GM18507 (cell line): ENCODE data around the gene BCO1.

ENCODE experiments used
- DNase-seq: peaks from one replicate; pipeline ENCODE4 v3.0.0; 2011; ENCODE audit warnings: low read depth; ENCODE audit not compliant: insufficient read length; ENCODE audit errors: extremely low spot score
- FAIRE-seq: peaks from 2 replicates; lab custom pipeline; 2011; peaks lifted over from hg19 to GRCh38; lab: Jason Lieb, UNC

BCO1 gene

DNA sequence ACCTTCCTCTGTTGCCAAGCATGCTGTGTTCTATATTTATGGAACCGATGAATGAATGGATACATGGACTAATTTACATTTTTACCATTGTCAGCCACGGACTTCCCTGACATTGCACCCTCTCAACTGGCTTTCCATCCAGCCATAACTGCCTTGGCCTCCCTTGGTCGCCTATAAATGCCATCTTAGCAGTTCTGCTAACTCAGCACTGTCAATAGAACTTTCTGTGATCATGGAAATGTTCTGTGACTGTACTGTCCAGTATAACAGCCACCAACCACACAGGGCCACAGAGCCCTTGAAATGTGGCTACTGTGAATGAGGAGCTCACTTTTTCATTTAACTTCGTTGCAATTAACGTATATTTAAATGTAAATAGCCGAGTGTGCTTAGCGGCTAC, 8.7 kb upstream of the BCO1 start:
- DNase-seq (no peak), FAIRE-seq (no peak)

GRCh38 chr16:81231014-81231413, 7.5 kb upstream of the BCO1 start:
- FAIRE-seq, result peak; percentile 80
- no peak for DNase-seq

- FAIRE-seq (no peak), DNase-seq (no peak)
Observed at GRCh38 chr16:81232740-81233367, 5.6 kb upstream of the BCO1 start.

DNA sequence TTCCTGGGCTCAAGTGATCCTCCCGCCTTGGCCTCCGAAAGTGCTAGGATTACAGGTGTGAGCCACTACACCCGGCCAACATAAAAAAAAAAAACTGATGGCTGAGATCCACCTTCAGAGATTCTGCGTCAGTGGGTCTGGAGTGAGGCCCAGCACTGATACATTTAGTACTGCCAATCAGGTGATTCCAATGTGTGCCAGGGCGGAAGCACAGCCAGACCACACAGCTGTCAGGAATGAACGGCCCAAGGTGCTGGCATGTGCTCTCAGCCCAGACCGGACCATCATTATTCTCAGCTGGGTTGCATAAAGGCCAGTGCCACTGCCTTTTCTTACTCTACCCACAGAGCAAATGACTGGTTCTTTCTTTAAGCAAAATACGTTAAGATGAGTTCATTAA, 1.2 kb upstream of the BCO1 start:
- DNase-seq (no peak), FAIRE-seq (no peak)

DNA sequence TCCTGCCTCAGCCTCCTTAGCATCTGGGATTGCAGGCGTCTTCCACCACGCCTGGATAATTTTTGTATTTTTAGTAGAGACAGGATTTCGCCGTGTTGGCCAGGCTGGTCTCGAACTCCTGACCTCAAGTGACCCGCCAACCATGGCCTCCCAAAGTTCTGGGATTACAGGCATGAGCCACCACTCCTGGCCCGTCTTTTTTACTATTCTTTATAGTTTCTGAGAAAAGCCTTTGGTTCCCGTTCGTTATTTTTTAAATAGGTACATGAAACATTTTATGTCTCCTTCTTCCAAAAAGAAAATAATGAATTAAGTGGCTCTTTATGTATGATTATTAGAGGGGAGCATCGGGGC, 570 bp upstream of the BCO1 start:
- no peak for DNase-seq

DNA sequence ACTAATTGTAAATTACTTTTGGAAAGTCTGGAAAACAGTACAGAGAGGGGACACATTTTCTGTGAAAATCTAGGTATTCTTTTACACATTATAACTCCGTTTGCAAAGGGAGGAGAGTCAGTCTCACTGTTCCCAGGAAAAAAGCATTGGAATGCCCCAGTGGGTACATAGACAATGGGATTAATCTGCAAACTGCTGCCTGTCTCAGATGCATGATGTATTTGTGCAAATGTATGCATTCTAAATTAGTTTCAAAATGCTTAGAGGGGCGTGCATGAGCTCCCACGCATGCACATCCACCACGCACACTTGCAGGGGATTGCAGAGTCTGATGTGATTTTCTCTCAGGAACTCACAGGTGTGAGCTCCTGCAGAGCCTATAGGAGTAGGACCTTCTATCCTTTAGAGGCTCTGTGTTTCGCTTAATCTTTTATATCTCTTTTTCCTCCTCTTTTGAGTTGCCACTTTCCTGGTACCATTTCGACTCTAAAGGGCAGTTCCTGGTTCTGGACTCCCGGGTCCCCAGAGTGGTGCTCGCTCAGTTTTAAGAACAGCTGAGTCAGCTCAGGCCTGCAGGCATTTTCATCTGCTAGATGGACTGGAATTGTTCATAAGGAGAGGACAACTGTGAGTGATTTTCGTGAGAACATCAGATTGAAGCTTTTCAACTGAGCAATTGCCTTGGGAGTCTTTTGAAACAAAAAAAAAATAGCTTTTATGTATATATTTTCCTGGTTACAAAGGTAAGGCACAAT, 1.1 kb downstream of the BCO1 start:
- FAIRE-seq, result no peak
- DNase-seq, result no peak

More for the DNA sequence above, 570 bp upstream of the BCO1 start:
- FAIRE-seq, result no peak

- DNase-seq (no peak), FAIRE-seq (no peak)
Observed at GRCh38 chr16:81241706-81242105, 3.2 kb downstream of the BCO1 start.

DNA sequence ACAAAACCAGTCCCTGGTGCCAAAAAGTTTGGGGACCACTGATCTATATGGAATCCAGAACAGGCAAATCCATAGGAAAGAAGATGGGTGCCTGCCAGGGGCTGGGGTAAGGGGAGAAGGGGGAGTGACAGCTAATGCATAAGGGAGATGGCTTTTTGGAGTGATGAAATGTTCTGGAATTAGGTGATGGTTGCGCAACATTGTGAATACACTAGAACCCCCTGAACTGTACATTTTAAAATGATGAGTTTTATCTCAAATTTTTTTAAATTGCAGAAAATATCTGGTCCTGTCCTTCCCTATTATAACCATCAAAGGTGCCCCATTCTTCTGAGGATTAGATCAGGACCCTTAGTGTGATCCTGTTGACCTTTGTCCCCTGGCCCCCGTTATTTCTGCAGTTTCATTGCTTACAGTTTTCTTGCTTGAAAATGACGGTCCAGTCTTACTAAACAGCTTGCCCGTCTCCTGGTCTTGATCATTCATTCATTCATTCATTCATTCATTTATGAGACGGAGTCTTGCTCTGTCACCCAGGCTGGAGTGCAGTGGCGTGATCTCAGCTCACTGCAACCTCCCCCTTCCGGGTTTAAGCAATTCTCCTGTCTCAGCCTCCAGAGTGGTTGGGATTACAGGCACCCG, 4.6 kb downstream of the BCO1 start:
- no peak for FAIRE-seq
- no peak for DNase-seq

GRCh38 chr16:81243942-81244341, 5.5 kb downstream of the BCO1 start:
- no peak for DNase-seq
- FAIRE-seq, result no peak

GRCh38 chr16:81251871-81252270, 13.4 kb downstream of the BCO1 start:
- FAIRE-seq, result no peak
- DNase-seq, result no peak

GRCh38 chr16:81253141-81253540, 14.7 kb downstream of the BCO1 start:
- FAIRE-seq (no peak), DNase-seq (no peak)

DNA sequence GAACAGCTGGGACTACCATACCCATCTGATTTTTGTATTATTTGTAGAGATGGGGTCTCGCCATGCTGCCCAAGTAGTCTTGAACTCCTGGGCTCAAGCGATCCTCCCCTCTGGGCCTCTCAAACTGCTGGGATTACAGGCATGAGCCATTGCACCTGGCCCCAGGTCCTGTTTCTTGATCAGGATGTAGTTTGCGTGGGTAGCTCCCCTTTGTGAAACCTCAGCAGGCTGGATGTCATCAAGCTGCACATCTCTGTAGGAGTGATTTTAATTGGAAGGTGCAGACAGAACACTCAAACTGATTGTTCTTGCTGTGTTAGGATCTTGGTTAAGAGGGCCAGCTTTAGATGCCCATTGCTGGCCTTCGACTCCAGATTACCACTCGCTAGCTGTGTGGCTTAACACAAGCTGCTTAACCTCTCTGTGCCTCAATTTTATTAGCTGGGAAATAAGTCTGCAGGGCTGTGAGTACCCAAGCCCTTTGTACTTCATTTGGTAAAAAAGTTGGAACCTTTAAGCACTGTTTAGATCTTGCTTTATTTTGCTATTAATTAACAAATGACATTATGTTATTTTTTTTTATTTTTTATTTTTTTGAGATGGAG, 16.5 kb downstream of the BCO1 start:
- FAIRE-seq (no peak), DNase-seq (no peak)

- no peak for FAIRE-seq
- DNase-seq, result no peak
Observed at GRCh38 chr16:81259916-81260315, 21.4 kb downstream of the BCO1 start.

DNA sequence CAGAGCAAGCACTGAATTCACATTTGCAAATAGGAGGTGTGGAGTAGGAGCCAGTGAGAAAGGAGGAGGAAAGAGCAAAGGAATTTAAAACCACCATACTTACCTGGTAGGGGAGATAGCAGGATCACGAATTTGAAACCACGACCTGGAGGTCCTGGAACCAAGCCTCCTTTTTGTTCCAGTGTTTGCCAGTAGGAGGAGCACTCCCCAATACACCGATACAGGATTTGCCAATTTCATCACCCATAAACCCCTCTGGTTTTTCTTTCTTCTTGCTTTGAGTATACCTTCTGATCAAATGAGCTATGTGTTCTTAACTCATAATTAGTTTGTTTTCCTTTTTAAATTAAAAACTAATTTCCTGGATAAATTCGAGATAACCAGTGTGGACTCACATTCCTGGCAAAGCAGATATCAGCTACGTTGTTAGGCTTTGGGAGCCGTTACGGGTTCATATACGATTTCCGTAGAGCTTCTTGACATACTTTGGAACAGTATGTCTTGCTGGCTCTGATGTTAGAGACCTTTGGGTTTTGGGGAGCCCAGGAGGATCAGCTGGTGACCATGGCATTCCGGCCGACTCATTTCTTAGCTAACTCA, 22.7 kb downstream of the BCO1 start:
- DNase-seq, result no peak

GRCh38 chr16:81263470-81264220, 25.2 kb downstream of the BCO1 start:
- no peak for FAIRE-seq
- DNase-seq, result no peak

More for the DNA sequence above, 22.7 kb downstream of the BCO1 start:
- peak; percentile 39 for FAIRE-seq

GRCh38 chr16:81264386-81264785, 25.9 kb downstream of the BCO1 start:
- no peak for FAIRE-seq
- DNase-seq, result no peak

GRCh38 chr16:81265052-81265451, 26.6 kb downstream of the BCO1 start:
- DNase-seq, result no peak
- FAIRE-seq, result no peak

DNA sequence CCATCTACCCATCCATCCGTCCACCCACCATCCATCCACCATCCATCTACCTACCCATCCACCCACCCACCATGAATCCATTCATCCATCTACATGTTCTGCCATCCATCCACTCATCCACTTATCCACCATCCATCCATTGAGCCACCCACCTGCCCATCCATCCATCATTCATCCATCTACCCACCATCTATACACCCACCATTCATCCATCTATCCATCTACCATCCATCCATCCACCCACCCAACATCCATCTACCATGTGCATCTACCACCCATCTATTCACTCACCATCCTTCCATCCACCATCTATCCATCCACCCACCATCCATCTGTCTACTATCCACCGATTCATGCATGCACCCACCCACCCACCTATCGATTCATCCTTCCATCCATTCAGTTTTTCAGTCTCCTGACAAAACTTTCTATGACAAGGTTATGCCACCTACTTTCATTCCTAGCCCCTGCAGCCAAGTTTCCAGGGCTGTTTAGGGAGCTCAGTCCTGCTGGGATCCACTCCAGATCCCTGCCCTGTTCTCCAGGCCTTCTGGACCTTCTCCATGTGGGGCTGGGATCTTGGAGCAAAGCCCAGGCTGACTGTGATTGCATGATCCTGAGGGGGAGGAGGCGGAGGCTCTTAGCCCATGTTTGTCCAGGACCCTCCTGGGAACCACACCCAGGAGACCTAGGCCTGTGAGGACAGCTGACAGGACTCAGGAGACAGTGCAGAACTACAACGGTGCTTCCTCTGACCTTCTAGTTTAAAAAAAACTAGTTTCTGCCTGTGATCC, 27.4 kb downstream of the BCO1 start:
- DNase-seq, result no peak
- FAIRE-seq, result no peak

DNA sequence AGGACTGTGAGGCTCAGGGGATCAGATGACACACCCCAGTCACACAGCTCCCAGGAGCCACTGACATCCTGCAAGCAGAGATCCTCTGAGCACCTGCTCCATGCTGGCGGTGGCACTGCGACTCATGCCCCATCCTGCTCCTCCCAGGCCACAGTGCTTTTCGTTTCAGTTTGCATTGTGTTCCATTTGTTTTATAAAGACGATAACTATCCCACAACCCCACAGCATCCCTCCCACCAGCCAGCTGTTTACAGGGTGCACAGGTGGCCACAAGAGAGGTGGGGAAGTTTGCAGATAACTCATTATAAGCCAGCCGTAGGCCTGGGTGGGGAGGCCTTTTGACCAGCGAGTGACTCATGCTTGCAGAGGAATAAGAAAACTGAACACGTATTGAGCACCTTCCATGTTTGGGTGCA, 28.2 kb downstream of the BCO1 start:
- FAIRE-seq (no peak), DNase-seq (no peak)
